PC-9 (cell line): ENCODE measurements around the gene ERC1.

ENCODE experiments used
- CTCF ChIP-seq: fragments of 200-600 bp; sonication (generic); conservative IDR thresholded peaks from 2 replicates; pipeline ENCODE4 v1.6.1; 2017; ENCODE audit warnings: mixed run types, antibody characterized with exemption, mild to moderate bottlenecking, moderate library complexity
- EZH2 ChIP-seq: fragments of 200-600 bp; sonication (generic); IDR thresholded peaks from 2 replicates; pipeline ENCODE4 v1.8.0; 2017; ENCODE audit warnings: antibody characterized with exemption, low read depth

GRCh38 chr12:1007994-1008393, 17.0 kb downstream of the ERC1 start:
- TF ChIP-seq CTCF (no peak), EZH2 (no peak)
